Prostate gland (tissue), 2 donors: Measurements from ENCODE around the gene ARMC9.

Experiments used
- CTCF ChIP-seq, 4 experiments: fragments of 200-600 bp in 2 of 4; fragments of 450-650 bp in 2 of 4; sonication (generic) in 2 of 4; IDR thresholded peaks; 1 replicate in 3 of 4; 2 replicates in 1 of 4; pipeline ENCODE4 v1.5.1; 2016 to 2019; ENCODE audit warnings: antibody characterized with exemption in 4 of 4, mild to moderate bottlenecking in 2 of 4, moderate library complexity in 2 of 4
- POLR2AphosphoS5 ChIP-seq: sonication (generic); formaldehyde crosslinking; IDR thresholded peaks from one replicate; pipeline ENCODE4 v1.6.1; 2017; ENCODE audit warnings: antibody characterized with exemption

DNA sequence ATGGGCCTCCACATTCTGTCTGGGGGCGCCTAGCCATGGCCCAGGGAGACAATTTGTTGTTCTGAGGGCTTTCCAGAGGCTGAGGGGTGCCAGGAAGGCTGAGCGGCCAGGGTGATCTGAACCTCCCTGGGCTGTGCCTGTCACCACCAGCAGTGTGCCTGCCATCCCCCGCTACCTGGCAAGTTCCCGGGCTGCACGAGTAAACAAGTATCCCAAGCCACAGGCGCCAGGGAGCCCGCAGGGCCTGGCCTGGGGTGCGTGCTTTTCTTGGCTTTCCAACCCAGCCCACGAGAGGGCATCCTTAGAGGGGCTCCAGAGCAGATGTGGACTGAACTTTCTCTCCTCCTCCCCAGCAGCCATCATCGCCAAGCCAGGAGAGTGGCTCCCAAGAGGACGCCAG, 162.0 kb downstream of the ARMC9 start:
- TF ChIP-seq CTCF (IDR thresholded peaks at IDR 0.05) (no peak), POLR2AphosphoS5 (no peak)
